ENCODE measurements around the gene PHACTR3.

The PHACTR3 gene

DNA sequence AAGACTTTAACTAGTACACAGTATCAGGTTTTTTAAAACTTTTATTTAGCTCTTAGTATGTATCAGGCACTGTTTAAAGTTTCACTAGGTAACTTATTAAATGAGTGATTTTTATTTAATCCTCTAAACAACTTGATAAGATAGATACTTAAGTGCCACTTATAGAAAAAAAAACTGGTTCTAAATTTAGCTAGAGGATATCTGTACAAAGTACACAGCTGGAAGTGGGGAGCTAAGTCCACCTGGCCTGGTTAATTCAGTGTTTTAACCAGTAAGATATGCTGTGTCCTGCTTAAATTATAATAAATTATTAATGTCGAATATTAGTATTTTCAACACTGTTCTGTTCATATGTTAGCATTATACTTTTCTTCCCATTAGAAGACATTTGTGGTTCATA lies 291.6 kb downstream of the PHACTR3 start:
- DNase-seq = no peak

Measured in nucleus accumbens (tissue), 56 donors.